IMR-90 (cell line): ENCODE results near the gene LRP5. TPM values are rescaled to one million over a fixed set of nuclear protein-coding genes. Genes with fewer than 3 reads are reported as not detected.

Source experiments
- ATAC-seq: fragments of 200-7000 bp; cut with Tn5 transposase; 2 replicates; pipeline ENCODE4 v1.9.1; 2020; ENCODE audit warnings: low read depth, mild to moderate bottlenecking, moderate library complexity
- BruUV-seq: library from RNA; stranded (reverse); fragments of 400-500 nt; replicated peaks from 2 replicates; lab custom pipeline; 2021; lab: Mats Ljungman, UMichigan
- CTCF ChIA-PET: fragments of 300-600 bp; formaldehyde crosslinking; extraction: SDS; loops from one replicate; lab custom pipeline; 2021; ENCODE audit warnings: antibody characterized with exemption; lab: Yijun Ruan, JAX
- POLR2A ChIA-PET: fragments of 300-600 bp; sonication (Branson Sonifier 250); formaldehyde crosslinking; loops from one replicate; lab custom pipeline; 2022; ENCODE audit warnings: antibody characterized with exemption; ENCODE audit not compliant: unreplicated experiment; lab: Charles Lee
- DNase-seq: peaks from one replicate; pipeline ENCODE4 v3.0.0; 2013
- H2AFZ ChIP-seq: replicated peaks from 2 replicates; pipeline ENCODE3; 2013; ENCODE audit warnings: low read length, mild to moderate bottlenecking; ENCODE audit not compliant: poor library complexity
- H2AK5ac ChIP-seq: 2 replicates; pipeline ENCODE4 v1.6.1; 2013; ENCODE audit warnings: low read depth, low read length, inconsistent platforms
- H2AK9ac ChIP-seq: replicated peaks from 2 replicates; pipeline ENCODE3; 2013; ENCODE audit warnings: mild to moderate bottlenecking, low read depth, low read length, moderate library complexity; ENCODE audit not compliant: poor library complexity
- H2BK120ac ChIP-seq: 2 replicates; pipeline ENCODE4 v1.6.1; 2013; ENCODE audit warnings: low read depth, low read length, inconsistent platforms
- H2BK15ac ChIP-seq: 3 replicates; pipeline ENCODE4 v1.6.1; 2013; ENCODE audit warnings: low read depth, low read length, inconsistent platforms
- H2BK20ac ChIP-seq: 2 replicates; pipeline ENCODE4 v1.6.1; 2013; ENCODE audit warnings: low read depth, mild to moderate bottlenecking, inconsistent platforms, low read length, moderate library complexity
- H2BK5ac ChIP-seq: 2 replicates; pipeline ENCODE4 v1.6.1; 2013; ENCODE audit warnings: mild to moderate bottlenecking, low read depth, low read length, inconsistent platforms; ENCODE audit not compliant: poor library complexity, severe bottlenecking
- H3K14ac ChIP-seq: replicated peaks from 2 replicates; pipeline ENCODE4 v1.6.1; 2013; ENCODE audit warnings: low read depth, low read length, inconsistent platforms
- H3K18ac ChIP-seq: 2 replicates; pipeline ENCODE4 v1.6.1; 2013; ENCODE audit warnings: low read depth, low read length, control low read depth
- H3K23ac ChIP-seq: 2 replicates; pipeline ENCODE4 v1.6.1; 2013; ENCODE audit warnings: low read depth, low read length, inconsistent platforms
- H3K27ac ChIP-seq: 2 replicates; pipeline ENCODE4 v1.5.1; 2013; ENCODE audit warnings: mild to moderate bottlenecking, control low read depth, low read length; ENCODE audit not compliant: insufficient read depth
- H3K27me3 ChIP-seq: 2 replicates; pipeline ENCODE4 v1.6.1; 2013; ENCODE audit warnings: low read length; ENCODE audit not compliant: control insufficient read depth, insufficient read depth
- H3K36me3 ChIP-seq: 2 replicates; pipeline ENCODE4 v1.6.1; 2013; ENCODE audit warnings: low read length, mixed read lengths; ENCODE audit not compliant: control insufficient read depth, insufficient read depth
- H3K4ac ChIP-seq: 2 replicates; pipeline ENCODE4 v1.6.1; 2013; ENCODE audit warnings: low read depth, low read length, inconsistent platforms
- H3K4me1 ChIP-seq: 2 replicates; pipeline ENCODE4 v1.6.1; 2013; ENCODE audit warnings: low read length, mixed read lengths; ENCODE audit not compliant: control insufficient read depth, insufficient read depth
- H3K4me2 ChIP-seq: 2 replicates; pipeline ENCODE4 v1.6.1; 2013; ENCODE audit warnings: low read depth, mild to moderate bottlenecking, control low read depth, low read length, moderate library complexity
- H3K4me3 ChIP-seq: 2 replicates; pipeline ENCODE4 v1.5.1; 2013; ENCODE audit warnings: low read depth, mild to moderate bottlenecking, control low read depth, low read length, moderate library complexity; ENCODE audit not compliant: insufficient read depth
- H3K56ac ChIP-seq: 2 replicates; pipeline ENCODE4 v1.6.1; 2013; ENCODE audit warnings: low read length, inconsistent platforms; ENCODE audit not compliant: insufficient read depth; ENCODE audit errors: extremely low read depth
- H3K79me1 ChIP-seq, 2 experiments: 2 replicates each; pipeline ENCODE4 v1.6.1; 2013; ENCODE audit warnings: low read length in 2 of 2, inconsistent platforms in 1 of 2, low read depth in 1 of 2
- H3K9ac ChIP-seq: 2 replicates; pipeline ENCODE4 v1.6.1; 2013; ENCODE audit warnings: low read depth, low read length, control low read depth
- H3K9me1 ChIP-seq: 2 replicates; pipeline ENCODE4 v1.6.1; 2013; ENCODE audit warnings: low read length, inconsistent platforms; ENCODE audit not compliant: insufficient read depth
- H3K9me3 ChIP-seq: 2 replicates; pipeline ENCODE4 v1.6.1; 2013; ENCODE audit warnings: low read length; ENCODE audit not compliant: control insufficient read depth, insufficient read depth
- H4K20me1 ChIP-seq: 2 replicates; pipeline ENCODE4 v1.6.1; 2013; ENCODE audit warnings: low read length, inconsistent platforms; ENCODE audit not compliant: insufficient read depth
- H4K5ac ChIP-seq: 2 replicates; pipeline ENCODE4 v1.6.1; 2013; ENCODE audit warnings: mild to moderate bottlenecking, low read depth, low read length, control low read depth
- H4K8ac ChIP-seq, 2 experiments: 2 replicates each; pipeline ENCODE4 v1.6.1; 2013; ENCODE audit warnings: low read depth in 2 of 2, low read length in 2 of 2, control low read depth in 1 of 2, inconsistent platforms in 1 of 2
- H4K91ac ChIP-seq: 2 replicates; pipeline ENCODE4 v1.6.1; 2013; ENCODE audit warnings: low read depth, low read length, inconsistent platforms; ENCODE audit not compliant: insufficient read depth
- BHLHE40 ChIP-seq: fragments of 150-350 bp; IDR thresholded peaks from 2 replicates; pipeline ENCODE4 v1.6.1; 2016; ENCODE audit warnings: mild to moderate bottlenecking, low read depth, low read length
- CEBPB ChIP-seq: IDR thresholded peaks from 2 replicates; pipeline ENCODE4 v1.6.1; 2012; ENCODE audit warnings: low read depth, low read length, improper control_type of control experiment
- CHD1 ChIP-seq: IDR thresholded peaks from 2 replicates; pipeline ENCODE4 v1.6.1; 2012; ENCODE audit warnings: low read depth, low read length, improper control_type of control experiment
- MAFK ChIP-seq: IDR thresholded peaks from 2 replicates; pipeline ENCODE4 v1.6.1; 2012; ENCODE audit warnings: low read depth, low read length, improper control_type of control experiment
- POLR2A ChIP-seq: IDR thresholded peaks from 2 replicates; pipeline ENCODE4 v1.6.1; 2012; ENCODE audit warnings: mild to moderate bottlenecking, low read depth, low read length
- RFX5 ChIP-seq: IDR thresholded peaks from 2 replicates; pipeline ENCODE4 v1.8.0; 2012; ENCODE audit warnings: low read depth, mild to moderate bottlenecking, low read length, moderate library complexity
- WGBS, 2 experiments: methylation state at CpG; one replicate each; pipeline versions ENCODE4 v1.1.5 to v1.1.7; 2013; ENCODE audit warnings: missing lambda C conversion rate in 2 of 2; ENCODE audit not compliant: insufficient read length in 1 of 2; ENCODE audit errors: extremely low coverage in 2 of 2; 5-methylcytosine and 5-hydroxymethylcytosine counted together
- dilution Hi-C: fragments of 300-500 bp; cut with HindIII; formaldehyde crosslinking; loops from one replicate; pipeline ENCODE4 v1.14.3; 2018; ENCODE audit warnings: low sequenced_read_pairs; ENCODE audit not compliant: unreplicated experiment
- in situ Hi-C: fragments of 300-500 bp; cut with MboI; formaldehyde crosslinking; loops from 3 replicates; pipeline ENCODE4 v1.14.3; 2019; ENCODE audit warnings: low sequenced_read_pairs, inconsistent platforms, mixed read lengths
- intact Hi-C: fragments of 100-400 bp; cut with micrococcal nuclease; formaldehyde crosslinking; loops from 2 replicates; pipeline ENCODE4 v1.10.0; 2022
- polyA plus RNA-seq, 3 experiments: library from polyadenylated mRNA; depleted of rRNA; stranded (reverse); fragments of >200 nt; gene quantifications; 2 replicates each; pipeline ENCODE4 v1.2.3, GENCODE V29; 2012; ENCODE audit warnings: low replicate concordance in 1 of 3
- total RNA-seq: library from RNA; depleted of rRNA; stranded (reverse); fragments of >200 nt; gene quantifications from 2 replicates; pipeline ENCODE4 v1.2.3, GENCODE V29; 2012

LRP5 gene
- total and polyA plus RNA-seq, 2 of the 4 experiments (the other 2 are of a cell fraction), result 10.4 to 15.0 TPM

DNA sequence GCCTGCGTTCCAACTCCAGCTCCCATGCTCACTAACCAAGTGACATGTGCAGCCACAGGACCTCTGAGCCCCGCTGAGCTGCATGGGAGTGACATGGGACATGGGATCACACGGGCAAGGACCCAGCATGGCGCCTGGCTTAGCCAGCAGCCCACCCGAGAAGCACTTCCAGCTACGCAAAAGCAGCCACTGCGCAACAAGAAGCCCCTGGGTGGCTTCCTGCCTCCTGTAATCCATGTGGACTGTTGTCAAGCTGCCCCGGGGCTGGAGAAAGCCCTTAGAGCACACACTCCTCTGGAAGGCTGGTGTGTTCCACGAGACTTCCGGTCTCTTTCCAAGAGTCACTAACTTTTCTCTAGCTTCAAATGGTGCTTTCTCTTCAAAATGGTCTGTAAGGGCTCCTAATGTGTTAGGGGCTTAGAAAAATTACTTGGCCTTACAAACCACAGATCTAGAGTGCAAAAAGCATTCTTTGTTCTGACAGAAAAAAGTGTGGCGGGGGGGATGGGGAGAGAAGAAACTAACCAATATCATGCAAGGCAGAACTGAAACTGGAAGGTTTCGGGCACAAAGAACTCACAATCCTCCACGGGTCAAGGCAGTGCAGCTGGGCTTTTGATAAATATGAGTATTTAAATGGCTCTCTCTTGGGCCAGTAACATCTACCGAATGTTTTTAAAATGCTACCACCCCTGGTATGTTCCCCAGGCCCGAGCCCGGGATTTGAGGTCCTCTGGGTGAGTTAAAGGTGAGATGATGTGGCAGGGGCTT lies 46.1 kb upstream of the LRP5 start:
- Histone ChIP-seq H3K4ac (no peak overlapping the region), H2AK5ac (no peak overlapping the region), H3K27me3 (no peaks in the 10 kb centered on the region), H3K27ac (no peak overlapping the region), H4K5ac (no peak overlapping the region), H3K36me3 (peaks cover 58% of the 10 kb centered on the region), H3K4me3 (no peak overlapping the region), H2BK20ac (no peak overlapping the region), H3K4me2 (no peak overlapping the region), H2BK15ac (no peak overlapping the region), H3K9me3 (no peaks in the 10 kb centered on the region), H4K91ac (no peak overlapping the region), H3K9ac (no peak overlapping the region), H3K9me1 (peaks cover 36% of the 10 kb centered on the region), H2BK120ac (no peak overlapping the region), H3K18ac (no peak overlapping the region), H3K56ac (no peak overlapping the region), H3K79me1 (peaks cover 34 to 74% of the 10 kb centered on the region in 2 experiments), H4K8ac (no peak overlapping the region), H2AFZ (no peak overlapping the region), H3K4me1 (peaks cover 10% of the 10 kb centered on the region), H3K14ac (no peak overlapping the region), H2AK9ac (no peak overlapping the region), H4K20me1 (peaks cover 70% of the 10 kb centered on the region), H3K23ac (no peak overlapping the region), H2BK5ac (no peak overlapping the region)
- dilution Hi-C loops, result no loop called here
- ChIA-PET CTCF (no interaction called here), POLR2A (no interaction called here)
- TF ChIP-seq CEBPB, result no peak
- no peak for TF ChIP-seq RFX5
- no peak for TF ChIP-seq CHD1
- TF ChIP-seq POLR2A, result no peak
- TF ChIP-seq BHLHE40, result no peak
- no peak for TF ChIP-seq MAFK
- 100% methylated on average over 5 of the region's 16 CpGs; no CpG with 5 or more reads in 1 of the 2 experiments for WGBS, 2 experiments
- in situ Hi-C loops, result loop anchor here (5.0 kb wide), 1 partner anchor 116 kb away; no protein-coding TSS in a partner anchor
- DNase-seq (no peak), ATAC-seq (no peak)
- BruUV-seq, result no TSS peak
- intact Hi-C loops, result no loop called here
